Heart left ventricle (tissue), 13 donors: ENCODE results near the gene HNRNPA2B1.

Experiments used
- CTCF ChIP-seq, 12 donors: fragments of 200-600 bp; sonication (generic) in 4 of 12; IDR thresholded peaks; one replicate each; pipeline versions ENCODE4 v1.5.0 to v1.8.0; 2018 to 2022; ENCODE audit warnings: antibody characterized with exemption in 12 of 12, mild to moderate bottlenecking in 5 of 12
- POLR2A ChIP-seq, 2 donors: fragments of 450-650 bp; IDR thresholded peaks; one replicate each; pipeline ENCODE4 v1.6.1; 2017; ENCODE audit warnings: antibody characterized with exemption in 2 of 2, mild to moderate bottlenecking in 2 of 2, moderate library complexity in 2 of 2
- donor health status: ischemic (EF 13 %, LVEDD 7.1; RV severe dilation, severe dysfunction).
- donor health status: DM: no; HTN: yes; CAD: no.
- donor health status: DM: no; HTN: no; CAD: no.
- donor health status: ischemic (EF 25% LVEDD 6.9; RV normal size, moderate dysfunction).
- donor health status: ischemic (EF 25% LVEDD 5.7; RV mildly dilated, moderate dysfunction).
- donor health status: ischemic (EF 35%, LVEDD 5.7; RV mildly dilated, moderate dysfunction).
- donor health status: nonischemic (EF 11% LVEDD 7.7; RV severe dilation, severe dysfunction).
- donor health status: DM: yes; HTN: yes; CAD: no.
- donor health status: PGD.
- donor health status: ischemic (EF 29% LVEDD 5.4; RV normal size, mild dysfunction).
- donor health status: nonischemic (EF 23%, LVEDD 6.1; RV moderate dilation, normal function).

- peak; percentile 69 to 87 (median 78) for TF ChIP-seq CTCF (IDR thresholded peaks at IDR 0.05)
- TF ChIP-seq POLR2A (IDR thresholded peaks at IDR 0.05), result no peak
Observed at GRCh38 chr7:26198133-26198780, 2.3 kb downstream of the HNRNPA2B1 start.
